Gastroesophageal sphincter (tissue), 4 donors: ENCODE results near the gene PTPRF. TPM values are rescaled to one million over a fixed set of nuclear protein-coding genes. Genes with fewer than 3 reads are reported as not detected.

Experiments used
- ATAC-seq: fragments of 150-250 bp; one replicate; pipeline ENCODE4 v1.9.1; 2016; ENCODE audit warnings: mild to moderate bottlenecking, moderate library complexity
- H3K27ac ChIP-seq, 4 donors: fragments of 200-600 bp; sonication (generic) in 3 of 4; 1 replicate in 3 of 4; 2 replicates in 1 of 4; pipeline ENCODE4 v1.5.1; 2016 to 2019
- H3K27me3 ChIP-seq: fragments of 200-600 bp; sonication (generic); one replicate; pipeline ENCODE4 v1.5.1; 2019
- H3K36me3 ChIP-seq, 2 donors: fragments of 200-600 bp; sonication (generic); one replicate each; pipeline ENCODE4 v1.5.1; 2019; ENCODE audit warnings: control low read depth in 1 of 2
- H3K4me1 ChIP-seq, 3 donors: fragments of 200-600 bp; sonication (generic); 1 replicate in 2 of 3; 2 replicates in 1 of 3; pipeline ENCODE4 v1.5.1; 2016 to 2019; ENCODE audit warnings: control low read depth in 2 of 3
- H3K4me3 ChIP-seq, 2 donors: fragments of 200-600 bp; sonication (generic); one replicate each; pipeline ENCODE4 v1.5.1; 2019; ENCODE audit warnings: mild to moderate bottlenecking in 1 of 2, moderate library complexity in 1 of 2
- H3K9me3 ChIP-seq, 3 donors: fragments of 200-600 bp; sonication (generic); one replicate each; pipeline ENCODE4 v1.5.1; 2017 to 2019; ENCODE audit warnings: control low read depth in 2 of 3
- CTCF ChIP-seq, 4 experiments: fragments of 200-600 bp in 2 of 4; fragments of 450-650 bp in 2 of 4; sonication (generic) in 1 of 4; IDR thresholded peaks; one replicate each; pipeline ENCODE4 v1.5.1; 2017 to 2019; ENCODE audit warnings: antibody characterized with exemption in 4 of 4, mild to moderate bottlenecking in 2 of 4, moderate library complexity in 2 of 4
- EP300 ChIP-seq: sonication (generic); formaldehyde crosslinking; IDR thresholded peaks from one replicate; pipeline ENCODE4 v1.6.1; 2017; ENCODE audit warnings: antibody characterized with exemption, mild to moderate bottlenecking
- POLR2A ChIP-seq, 2 donors: fragments of 450-650 bp; IDR thresholded peaks; one replicate each; pipeline ENCODE4 v1.6.1; 2017; ENCODE audit warnings: antibody characterized with exemption in 2 of 2, mild to moderate bottlenecking in 2 of 2, moderate library complexity in 1 of 2
- POLR2AphosphoS5 ChIP-seq: sonication (generic); formaldehyde crosslinking; IDR thresholded peaks from one replicate; pipeline ENCODE4 v1.6.1; 2017; ENCODE audit warnings: antibody characterized with exemption
- WGBS, 2 donors: methylation state at CpG; one replicate each; pipeline ENCODE4 v1.1.5; 2018; ENCODE audit warnings: low coverage in 1 of 2; 5-methylcytosine and 5-hydroxymethylcytosine counted together
- total RNA-seq, 4 donors: library from RNA; depleted of rRNA; stranded (reverse); fragments of >200 nt; gene quantifications; one replicate each; pipeline ENCODE4 v1.1.0, GENCODE V29; 2016

Gene PTPRF
- total RNA-seq, 4 donors from 2014 or later: 55.8 to 80.4 (median 60.8) TPM

GRCh38 chr1:43558346-43558841, 27.7 kb downstream of the PTPRF start:
- Histone ChIP-seq H3K9me3 (no peaks in the 10 kb centered on the region), H3K4me3 (peak overlapping the region in 1 of 2 donors; percentile 25), H3K27ac (peak overlapping the region; percentile 48 to 89 (median 84)), H3K4me1 (peaks cover 0 to 64% (median 7%) of the 10 kb centered on the region in 3 donors), H3K36me3 (peaks cover 0 to 21% of the 10 kb centered on the region in 2 donors), H3K27me3 (no peaks in the 10 kb centered on the region)
- WGBS, 2 donors: no CpG with 5 or more reads among the region's 21 CpGs
- no peak for TF ChIP-seq EP300
- TF ChIP-seq POLR2AphosphoS5: peak; percentile 79
- peak; percentile 45 for ATAC-seq

- Histone ChIP-seq H3K27ac (no peak overlapping the region), H3K9me3 (no peaks in the 10 kb centered on the region), H3K4me1 (peaks cover 0 to 64% (median 18%) of the 10 kb centered on the region in 3 donors), H3K27me3 (no peaks in the 10 kb centered on the region), H3K4me3 (no peak overlapping the region), H3K36me3 (peaks cover 0 to 8% of the 10 kb centered on the region in 2 donors)
- no peak for TF ChIP-seq EP300
- TF ChIP-seq POLR2A (IDR thresholded peaks at IDR 0.05): no peak
- no peak for TF ChIP-seq CTCF (IDR thresholded peaks at IDR 0.05)
- TF ChIP-seq POLR2AphosphoS5: no peak
- ATAC-seq: no peak
- 80 to 97% methylated on average over 1 to 6 of the region's 6 CpGs for WGBS, 2 donors
These were observed 29.0 kb downstream of the PTPRF start for GRCh38 chr1:43559714-43560113.

GRCh38 chr1:43560286-43560685, 29.6 kb downstream of the PTPRF start:
- no peaks in the 10 kb centered on the region for H3K27me3 ChIP-seq

GRCh38 chr1:43563876-43564539, 33.3 kb downstream of the PTPRF start:
- WGBS, 2 donors: 14 to 56% methylated on average over 1 to 10 of the region's 19 CpGs
- peak; percentile 33 for ATAC-seq
- TF ChIP-seq CTCF (IDR thresholded peaks at IDR 0.05) (no peak), POLR2AphosphoS5 (no peak), EP300 (no peak), POLR2A (IDR thresholded peaks at IDR 0.05) (no peak)
- Histone ChIP-seq H3K4me1 (peaks cover 0 to 54% (median 27%) of the 10 kb centered on the region in 3 donors), H3K27ac (peak overlapping the region in 3 of 4 donors; percentile 53 to 72 (median 65)), H3K27me3 (no peaks in the 10 kb centered on the region), H3K4me3 (no peak overlapping the region), H3K36me3 (no peaks in the 10 kb centered on the region), H3K9me3 (no peaks in the 10 kb centered on the region)

More at GRCh38 chr1:43560286-43560685, 29.6 kb downstream of the PTPRF start:
- H3K27ac ChIP-seq: no peak overlapping the region
- TF ChIP-seq POLR2AphosphoS5 (no peak), EP300 (no peak), CTCF (IDR thresholded peaks at IDR 0.05) (no peak), POLR2A (IDR thresholded peaks at IDR 0.05) (no peak)
- WGBS, 2 donors: 81% methylated on average over 3 of the region's 6 CpGs; no CpG with 5 or more reads in 1 of the 2 donors
- no peak for ATAC-seq
- no peak overlapping the region for H3K4me3 ChIP-seq
- peaks cover 0 to 67% (median 24%) of the 10 kb centered on the region in 3 donors for H3K4me1 ChIP-seq
- peaks cover 0 to 8% of the 10 kb centered on the region in 2 donors for H3K36me3 ChIP-seq
- no peaks in the 10 kb centered on the region for H3K9me3 ChIP-seq

- no peaks in the 10 kb centered on the region for H3K27me3 ChIP-seq
- peaks cover 0 to 47% (median 27%) of the 10 kb centered on the region in 3 donors for H3K4me1 ChIP-seq
- H3K36me3 ChIP-seq: peaks cover 0 to 6% of the 10 kb centered on the region in 2 donors
- no peaks in the 10 kb centered on the region for H3K9me3 ChIP-seq
- TF ChIP-seq EP300: no peak
- TF ChIP-seq CTCF (IDR thresholded peaks at IDR 0.05): no peak
- no peak for TF ChIP-seq POLR2A (IDR thresholded peaks at IDR 0.05)
- TF ChIP-seq POLR2AphosphoS5: no peak
- peak overlapping the region in 1 of 2 donors; percentile 52 for H3K4me3 ChIP-seq
- WGBS, 2 donors: 51 to 75% methylated on average over 4 of the region's 19 CpGs
- no peak for ATAC-seq
- peak overlapping the region in 3 of 4 donors; percentile 53 to 72 (median 65) for H3K27ac ChIP-seq
These were observed 34.1 kb downstream of the PTPRF start for GRCh38 chr1:43564551-43565348.
